Measurements from ENCODE around the gene RHOB.
A peak's percentile ranks its signal among the peaks of the same experiment; 100 is the strongest.
"Not testable (repeated sequence)": the region's sequence is repeated elsewhere in the genome, so short reads cannot be mapped to it uniquely, and the experiment has no call there.

RHOB gene

GRCh38 chr2:20454036-20454981 lies 7.4 kb downstream of the RHOB start:
- no peak for DNase-seq (ENCODE audit: low spot score)

GRCh38 chr2:20455076-20455587 lies 8.3 kb downstream of the RHOB start:
- DNase-seq (ENCODE audit: low spot score) = no peak

- DNase-seq (ENCODE audit: low spot score) = no peak
Observed at GRCh38 chr2:20456116-20456571, 9.3 kb downstream of the RHOB start.

GRCh38 chr2:20456636-20457426 lies 10.0 kb downstream of the RHOB start:
- DNase-seq (ENCODE audit: low spot score) = no peak

GRCh38 chr2:20457661-20458630 lies 11.1 kb downstream of the RHOB start:
- no peak for DNase-seq (ENCODE audit: low spot score)

GRCh38 chr2:20458737-20459484 lies 12.0 kb downstream of the RHOB start:
- not testable (repeated sequence) for DNase-seq (ENCODE audit: low spot score)

GRCh38 chr2:20465716-20466394 lies 19.0 kb downstream of the RHOB start:
- peak; percentile 55 for DNase-seq (ENCODE audit: low spot score)

- no peak for DNase-seq (ENCODE audit: low spot score)
Observed at GRCh38 chr2:20467789-20468548, 21.1 kb downstream of the RHOB start.

- DNase-seq (ENCODE audit: low spot score) = no peak
Observed at GRCh38 chr2:20468549-20469500, 22.0 kb downstream of the RHOB start.

GRCh38 chr2:20469595-20469994 lies 22.7 kb downstream of the RHOB start:
- DNase-seq (ENCODE audit: low spot score) = no peak

- DNase-seq (ENCODE audit: low spot score) = no peak
Observed at GRCh38 chr2:20470211-20470610, 23.3 kb downstream of the RHOB start.

GRCh38 chr2:20471148-20471547 lies 24.3 kb downstream of the RHOB start:
- DNase-seq (ENCODE audit: low spot score) = no peak

- no peak for DNase-seq (ENCODE audit: low spot score)
Observed at GRCh38 chr2:20471902-20472559, 25.2 kb downstream of the RHOB start.

GRCh38 chr2:20472569-20472968 lies 25.7 kb downstream of the RHOB start:
- no peak for DNase-seq (ENCODE audit: low spot score)

- no peak for DNase-seq (ENCODE audit: low spot score)
Observed at GRCh38 chr2:20473128-20473527, 26.3 kb downstream of the RHOB start.

- no peak for DNase-seq (ENCODE audit: low spot score)
Observed at GRCh38 chr2:20474757-20475566, 28.1 kb downstream of the RHOB start.

GRCh38 chr2:20475567-20475952 lies 28.7 kb downstream of the RHOB start:
- DNase-seq (ENCODE audit: low spot score) = no peak
